HG03066 (cell line): Measurements from ENCODE around the gene KISS1R.

Source experiments
- ATAC-seq: cut with Tn5 transposase; IDR thresholded peaks from one replicate; pipeline ENCODE4 v1.9.1; 2021; ENCODE audit warnings: low read depth; ENCODE audit not compliant: unreplicated experiment

Gene KISS1R

DNA sequence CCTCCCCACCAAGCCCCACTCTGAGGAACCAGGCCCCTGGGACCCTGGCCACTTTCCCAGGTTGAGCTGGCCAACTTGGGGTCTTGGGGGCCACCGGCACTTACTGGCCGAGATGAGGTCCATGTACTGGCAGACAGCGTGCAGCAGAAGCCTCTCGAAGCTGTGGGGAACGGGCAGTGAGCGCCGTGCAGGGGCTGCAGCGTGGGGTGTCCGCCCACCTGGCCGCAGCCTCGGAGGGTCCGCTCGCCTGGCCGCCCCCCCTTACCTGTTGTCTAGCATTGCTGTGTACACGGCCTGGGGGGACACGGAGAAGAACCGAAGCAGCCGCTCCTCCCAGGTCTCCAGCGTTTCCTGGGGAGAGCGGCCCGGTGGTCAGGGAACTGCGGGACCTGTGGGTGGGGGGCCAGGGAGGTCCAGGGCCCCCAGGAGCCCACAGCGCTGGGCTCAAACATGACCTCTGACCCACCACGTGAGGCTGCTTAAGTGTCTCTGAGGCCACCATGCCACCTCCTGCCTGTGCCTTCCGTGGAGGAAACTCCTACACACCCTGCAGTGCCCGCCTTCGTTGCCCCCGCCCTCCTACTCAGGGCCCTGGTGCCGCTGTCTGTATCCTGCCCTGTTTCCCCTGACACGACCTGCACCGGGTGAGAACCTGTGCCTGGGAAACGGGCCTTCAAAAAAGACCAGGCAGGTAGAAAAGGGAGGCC, 17.6 kb upstream of the KISS1R start:
- ATAC-seq, result no peak

DNA sequence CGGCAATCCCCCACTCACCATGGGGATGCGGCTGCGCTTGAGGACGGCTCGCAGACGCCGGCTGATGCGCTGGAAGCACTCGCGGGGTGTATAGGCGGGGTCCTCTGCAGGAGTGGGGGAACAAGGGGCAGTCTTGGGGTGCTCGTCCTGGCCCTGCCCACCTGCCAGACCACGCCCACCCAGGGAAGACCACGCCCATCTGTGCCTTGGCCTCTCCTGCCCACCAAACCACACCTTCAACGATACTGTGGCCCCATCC, 17.2 kb upstream of the KISS1R start:
- ATAC-seq, result no peak

DNA sequence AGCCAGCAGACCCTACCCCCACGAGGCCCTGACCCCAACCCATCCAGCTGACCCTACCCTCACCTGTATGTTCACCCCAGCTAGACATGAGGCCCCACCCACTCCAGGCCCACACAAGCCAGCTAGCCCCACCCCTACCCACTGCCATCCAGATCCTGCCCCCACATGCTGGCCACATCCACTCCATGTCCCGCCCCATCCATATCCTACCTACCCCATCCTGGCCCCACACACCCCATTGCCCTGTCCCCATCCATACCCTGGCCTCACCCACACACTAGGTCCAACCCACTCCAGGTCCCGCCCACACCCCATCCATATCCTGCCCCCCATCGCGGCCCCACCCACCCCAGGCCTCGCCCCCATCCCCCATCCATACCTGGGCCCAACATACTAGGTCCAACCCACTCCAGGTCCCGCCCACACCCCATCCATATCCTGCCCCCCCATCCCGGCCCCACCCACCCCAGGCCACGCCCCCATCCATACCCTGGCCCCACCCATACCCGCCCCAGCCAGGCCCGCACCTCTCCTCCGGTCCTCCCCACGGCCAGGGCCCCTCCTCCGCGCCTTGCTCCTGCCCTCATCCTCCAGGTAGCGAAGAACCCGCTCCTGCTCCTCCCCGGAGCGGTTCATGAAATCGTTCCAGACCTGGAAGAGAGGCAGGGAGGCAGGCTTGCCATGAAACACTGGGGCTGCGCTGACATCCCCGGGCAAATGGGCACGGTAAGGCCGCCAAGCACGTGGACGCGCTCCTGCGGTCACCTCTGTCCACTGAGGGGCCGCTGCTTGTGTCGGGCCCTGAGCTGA, 16.6 kb upstream of the KISS1R start:
- ATAC-seq, result no peak

DNA sequence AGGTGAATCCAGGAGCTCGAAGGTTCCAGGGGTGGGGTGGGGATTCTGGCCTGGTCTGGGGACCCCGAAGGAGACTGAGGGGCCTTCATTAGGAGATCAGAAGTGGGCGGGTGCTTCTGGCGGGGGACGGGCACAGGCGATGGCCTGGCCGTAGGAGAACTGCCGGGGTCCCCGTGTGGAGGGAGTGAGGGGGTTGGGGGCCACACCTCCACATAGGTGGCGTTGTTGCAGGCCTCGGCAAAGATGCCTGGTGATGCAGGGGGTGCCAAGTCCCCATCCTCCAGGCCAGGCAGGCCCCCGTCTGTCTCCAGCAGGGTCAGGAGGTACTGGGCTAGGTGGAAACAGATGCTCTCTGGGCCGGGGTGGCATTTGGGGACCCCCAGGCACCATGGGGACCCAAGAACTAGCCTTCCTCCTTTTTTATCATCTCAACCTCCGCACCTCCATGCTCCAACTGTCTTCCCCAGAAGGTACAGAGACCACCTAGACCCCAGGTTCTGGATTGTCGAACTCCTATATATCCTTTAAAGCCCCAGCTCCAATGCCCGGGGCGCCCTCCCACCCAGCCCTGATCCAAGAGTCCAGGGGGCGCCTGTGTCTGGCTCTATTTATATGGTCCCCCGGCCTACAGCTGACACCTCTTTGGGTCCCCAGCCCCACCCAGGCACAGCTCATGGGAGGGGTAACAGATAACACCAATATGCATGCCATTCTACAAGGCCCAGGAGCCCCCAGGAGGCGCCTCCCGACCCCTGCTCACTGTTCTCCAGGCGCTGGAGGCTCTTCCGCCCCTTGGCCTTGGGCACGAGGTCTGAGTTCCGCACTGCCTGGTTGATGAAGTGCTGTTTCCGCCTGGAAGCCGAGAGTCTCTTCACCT, 15.7 kb upstream of the KISS1R start:
- no peak for ATAC-seq

DNA sequence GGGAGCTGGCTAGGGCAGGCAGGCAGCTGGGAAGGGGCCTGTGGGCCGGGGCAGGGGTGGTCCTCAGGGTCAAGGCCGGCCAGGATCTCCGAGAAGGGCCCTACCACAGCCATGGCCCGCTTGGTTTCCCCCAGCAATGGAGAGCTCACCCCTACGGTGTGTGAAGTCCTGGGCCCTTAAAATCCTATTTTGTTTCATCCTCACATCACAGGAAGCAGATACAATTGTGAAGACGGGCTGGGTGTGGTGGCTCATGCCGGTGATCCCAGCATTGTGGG, 15.1 kb upstream of the KISS1R start:
- ATAC-seq, result no peak

DNA sequence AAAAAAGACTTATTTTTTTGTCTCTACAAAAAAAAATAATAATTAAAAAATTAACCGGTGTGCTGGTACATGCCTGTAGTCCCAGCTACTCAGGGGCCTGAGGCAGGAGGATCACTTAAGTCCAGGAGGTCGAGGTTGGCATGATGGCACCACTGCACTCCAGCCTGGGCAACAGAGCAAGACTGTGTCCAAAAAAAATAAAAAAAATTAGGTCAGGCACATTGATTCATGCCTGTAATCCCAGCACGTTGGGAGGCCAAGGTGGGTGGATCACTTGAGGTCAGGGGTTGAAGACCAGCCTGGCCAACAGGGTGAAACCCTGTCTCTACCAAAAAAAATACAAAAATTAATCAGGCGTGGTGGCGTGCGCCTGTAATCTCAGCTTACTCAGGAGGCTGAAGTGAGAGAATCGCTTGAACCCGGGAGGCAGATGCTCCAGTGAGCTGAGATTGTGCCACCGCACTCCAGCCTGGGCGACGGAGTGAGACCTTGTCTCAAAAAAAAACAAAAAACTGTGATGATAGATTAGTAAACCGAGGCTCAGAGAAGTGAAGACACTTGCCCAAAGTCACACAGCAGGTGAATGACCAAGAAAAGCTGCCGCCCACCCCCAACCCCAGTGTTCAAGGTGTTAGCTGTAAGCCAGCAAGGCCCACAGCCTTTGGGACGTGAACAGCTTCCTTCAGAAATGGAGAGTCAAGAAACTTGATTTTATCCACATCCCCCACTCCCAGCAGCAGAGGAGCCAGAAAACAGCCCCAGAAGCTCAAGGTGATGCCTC, 14.5 kb upstream of the KISS1R start:
- ATAC-seq, result no peak

DNA sequence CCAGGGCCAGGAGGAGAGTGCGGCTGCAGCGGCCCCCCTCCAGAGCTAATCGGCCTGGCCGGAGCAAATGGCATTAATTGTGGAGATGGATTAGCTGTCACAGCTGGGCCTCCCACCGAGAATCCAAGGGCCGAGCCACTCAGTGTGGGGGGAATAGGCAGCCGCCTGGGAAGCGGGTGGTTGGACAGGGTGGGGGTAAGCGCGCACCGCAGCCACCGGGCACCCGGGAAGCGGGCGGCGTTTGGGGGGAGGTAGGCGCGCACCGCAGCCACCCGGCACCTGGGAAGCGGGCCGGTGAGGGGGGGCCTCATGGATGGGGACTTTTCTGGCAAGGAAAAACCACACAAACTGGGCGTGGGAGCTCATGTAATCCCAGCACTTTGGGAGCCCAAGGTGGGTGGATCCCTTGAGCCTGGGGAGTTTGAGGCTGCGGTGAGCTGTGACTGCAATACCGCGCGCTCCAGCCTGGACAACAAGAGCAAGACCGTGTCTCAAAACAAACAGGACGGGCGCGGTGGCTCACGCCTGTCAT, 13.8 kb upstream of the KISS1R start:
- no peak for ATAC-seq

DNA sequence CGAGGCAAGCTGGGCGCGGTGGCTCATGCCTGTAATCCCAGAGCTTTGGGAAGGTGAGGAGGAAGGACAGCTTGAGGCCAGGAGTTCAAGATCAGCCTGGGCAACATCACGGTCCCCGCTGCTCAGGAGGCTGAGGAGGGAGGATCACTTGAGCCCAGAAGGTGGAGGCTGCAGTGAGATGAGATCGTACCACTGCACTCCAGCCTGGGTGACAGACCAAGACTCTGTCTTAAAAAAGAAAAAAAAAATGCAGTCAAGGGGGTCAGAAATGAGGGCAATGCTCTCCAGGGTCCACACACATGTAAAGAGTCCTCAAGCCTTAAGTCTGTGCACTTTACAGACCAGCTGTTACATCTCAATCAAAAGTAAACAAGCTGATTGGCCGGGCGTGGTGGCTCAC, 12.6 kb upstream of the KISS1R start:
- ATAC-seq, result no peak

DNA sequence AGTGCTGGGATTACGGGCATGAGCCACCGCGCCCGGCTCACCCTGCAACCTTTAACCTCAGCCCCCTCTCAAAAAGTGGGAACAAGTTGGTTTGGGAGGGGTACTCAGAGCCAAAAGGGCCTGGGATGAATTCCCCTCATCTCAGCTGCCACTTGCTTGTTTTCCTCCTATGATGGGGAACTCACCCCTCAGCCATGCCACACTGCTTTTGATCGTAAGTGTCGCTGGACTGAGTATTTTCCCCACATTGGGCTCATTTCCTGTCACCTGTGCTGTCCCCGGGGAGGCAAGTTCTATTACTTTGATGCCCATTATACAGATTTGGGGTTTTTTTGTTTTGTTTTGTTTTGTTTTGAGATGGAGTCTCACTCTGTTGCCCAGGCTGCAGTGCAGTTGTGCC, 10.7 kb upstream of the KISS1R start:
- ATAC-seq, result no peak

DNA sequence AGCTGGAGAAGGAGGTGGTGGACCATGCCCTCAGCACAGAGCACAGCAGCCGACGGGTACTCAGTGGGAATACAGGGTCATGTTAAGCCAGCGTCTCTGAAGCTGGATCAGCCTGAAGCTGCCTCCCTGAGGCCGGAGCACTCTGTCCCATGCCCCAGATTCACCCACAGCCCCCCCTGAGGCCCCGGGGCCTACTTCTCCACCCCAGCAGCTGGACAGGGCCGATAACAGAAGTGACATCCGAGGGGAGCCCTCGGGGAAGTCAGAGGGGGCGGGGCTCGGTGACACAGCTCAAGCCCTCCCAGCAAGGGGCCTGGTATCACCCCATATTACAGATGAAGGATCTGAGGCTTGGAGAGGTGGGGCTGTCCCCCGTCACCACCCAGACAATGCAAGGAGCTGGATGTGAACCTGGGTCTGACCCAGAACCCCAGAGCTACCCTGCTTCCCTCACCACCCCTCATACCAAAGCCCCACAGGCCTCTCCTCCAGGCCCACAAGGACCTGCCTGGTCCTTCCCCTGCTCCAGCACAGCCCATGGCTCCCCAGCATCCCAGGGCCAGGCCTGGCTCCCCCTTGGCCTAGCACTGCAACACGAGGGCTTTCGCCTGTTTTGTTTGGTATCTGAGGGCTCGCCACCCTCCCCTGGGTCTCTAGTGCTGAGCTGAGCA, 9.8 kb upstream of the KISS1R start:
- ATAC-seq, result no peak

DNA sequence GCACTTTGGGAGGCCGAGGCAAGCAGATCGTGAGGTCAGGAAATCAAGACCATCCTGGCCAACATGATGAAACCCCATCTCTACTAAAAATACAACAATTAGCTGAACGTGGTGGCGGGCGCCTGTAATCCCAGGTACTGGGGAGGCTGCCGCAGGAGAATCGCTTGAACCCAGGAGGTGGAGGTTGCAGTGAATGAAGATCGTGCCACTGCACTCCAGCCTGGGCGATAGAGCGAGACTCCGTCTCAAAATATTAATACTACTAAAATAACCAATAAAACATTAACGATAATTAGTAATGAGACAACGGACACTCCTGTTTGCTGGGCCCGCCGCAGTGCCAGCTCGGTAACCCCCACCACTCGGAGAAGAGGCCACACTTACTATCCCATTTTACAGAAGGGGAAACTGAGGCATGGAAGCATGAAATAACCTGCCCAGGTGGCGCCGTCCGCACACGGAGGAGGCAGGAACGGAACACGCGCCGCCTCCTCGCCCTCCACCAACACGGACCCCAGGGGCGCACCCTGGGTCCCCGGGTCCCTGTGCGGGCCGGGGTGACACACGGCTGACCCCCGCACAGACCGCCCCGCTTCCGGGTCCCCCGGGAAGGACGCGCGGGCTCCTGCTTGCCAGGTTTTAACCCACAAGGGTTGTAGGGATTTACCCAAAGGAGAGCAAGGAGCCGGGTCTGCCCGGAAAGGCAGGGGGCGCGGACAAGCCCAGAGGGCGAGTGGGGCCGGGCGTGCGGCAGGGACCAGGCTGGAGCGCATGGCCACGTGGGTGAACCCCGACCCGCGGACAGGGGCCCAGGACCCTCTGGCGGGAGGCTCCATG, 5.7 kb upstream of the KISS1R start:
- ATAC-seq, result no peak

DNA sequence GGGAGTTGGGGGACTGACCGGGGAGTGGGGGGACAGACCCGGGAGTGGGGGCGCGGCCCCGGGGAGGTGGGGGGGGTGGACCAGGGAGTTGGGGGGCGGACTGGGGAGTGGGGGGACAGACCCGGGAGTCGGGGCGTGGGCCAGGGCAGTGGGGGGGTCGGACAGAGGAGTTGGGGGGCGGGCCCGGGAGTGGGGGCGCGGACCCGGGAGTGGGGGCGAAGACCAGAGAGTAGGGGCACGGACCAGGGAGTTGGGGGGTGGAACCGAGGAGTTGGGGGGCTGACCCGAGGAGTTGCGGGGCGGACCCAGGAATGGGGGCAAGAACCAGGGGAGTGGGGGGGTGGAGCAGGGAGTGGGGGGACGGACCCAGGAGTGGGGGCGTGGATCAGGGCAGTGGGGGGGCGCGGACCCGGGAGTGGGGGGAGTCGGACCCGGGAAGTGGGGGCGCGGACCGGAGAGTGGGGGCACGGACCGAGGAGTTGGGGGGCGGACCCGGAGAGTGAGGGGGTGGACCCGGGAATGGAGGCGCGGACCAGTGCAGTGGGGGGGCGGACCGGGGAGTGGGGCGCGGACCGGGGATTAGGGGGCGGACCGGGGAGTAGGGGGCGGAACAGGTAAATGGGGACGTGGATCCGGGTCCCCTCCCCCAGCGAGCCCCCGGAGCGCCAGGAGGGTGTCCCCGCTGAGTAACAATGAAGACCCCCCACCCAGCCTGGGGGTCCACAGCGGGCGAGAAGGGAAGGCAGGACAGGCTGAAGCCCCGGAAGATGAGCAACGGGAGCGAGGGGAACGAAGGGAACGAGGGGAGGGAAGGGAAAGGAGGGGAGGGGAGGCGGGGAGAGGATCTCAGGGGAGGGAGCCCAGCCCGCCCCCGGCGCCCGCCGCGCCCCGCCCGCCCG, 4.7 kb upstream of the KISS1R start:
- ATAC-seq, result no peak

DNA sequence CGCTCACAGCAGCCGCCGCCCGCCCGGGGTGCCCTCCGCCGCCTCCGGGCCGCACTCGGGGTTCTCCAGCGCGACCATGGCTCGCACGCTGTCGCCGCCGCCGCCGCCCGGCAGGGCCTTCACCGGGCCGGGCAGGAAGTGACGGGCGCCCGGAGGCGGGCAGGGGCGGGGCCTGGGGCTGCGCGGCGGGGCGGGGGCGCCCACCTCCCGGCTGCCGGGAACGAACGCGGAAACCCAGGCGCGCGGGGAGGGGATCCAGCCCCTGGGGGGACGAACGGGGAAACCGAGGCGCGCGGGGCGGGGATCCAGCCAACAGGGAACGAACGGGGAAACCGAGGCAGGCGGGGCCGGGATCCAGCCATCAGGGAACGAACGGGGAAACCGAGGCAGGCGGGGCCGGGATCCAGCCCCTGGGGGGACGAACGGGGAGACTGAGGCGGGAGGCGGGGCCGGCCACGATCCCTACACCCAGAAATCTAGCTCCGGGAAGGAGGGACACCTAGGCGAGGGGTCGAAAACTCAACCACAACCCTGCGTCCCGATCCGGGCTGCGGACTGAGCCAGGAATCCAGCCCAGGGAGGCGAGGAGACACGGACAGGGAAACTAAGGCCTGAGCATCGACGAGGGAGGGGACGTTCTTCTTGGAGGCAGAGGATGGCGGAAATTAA, 3.9 kb upstream of the KISS1R start, which contains the start of gene R3HDM4:
R3HDM4 (minus strand) TSS at position 140 of the 669 bp plus-strand sequence; CDS start at position 78, 62 bp downstream.
- no peak for ATAC-seq

DNA sequence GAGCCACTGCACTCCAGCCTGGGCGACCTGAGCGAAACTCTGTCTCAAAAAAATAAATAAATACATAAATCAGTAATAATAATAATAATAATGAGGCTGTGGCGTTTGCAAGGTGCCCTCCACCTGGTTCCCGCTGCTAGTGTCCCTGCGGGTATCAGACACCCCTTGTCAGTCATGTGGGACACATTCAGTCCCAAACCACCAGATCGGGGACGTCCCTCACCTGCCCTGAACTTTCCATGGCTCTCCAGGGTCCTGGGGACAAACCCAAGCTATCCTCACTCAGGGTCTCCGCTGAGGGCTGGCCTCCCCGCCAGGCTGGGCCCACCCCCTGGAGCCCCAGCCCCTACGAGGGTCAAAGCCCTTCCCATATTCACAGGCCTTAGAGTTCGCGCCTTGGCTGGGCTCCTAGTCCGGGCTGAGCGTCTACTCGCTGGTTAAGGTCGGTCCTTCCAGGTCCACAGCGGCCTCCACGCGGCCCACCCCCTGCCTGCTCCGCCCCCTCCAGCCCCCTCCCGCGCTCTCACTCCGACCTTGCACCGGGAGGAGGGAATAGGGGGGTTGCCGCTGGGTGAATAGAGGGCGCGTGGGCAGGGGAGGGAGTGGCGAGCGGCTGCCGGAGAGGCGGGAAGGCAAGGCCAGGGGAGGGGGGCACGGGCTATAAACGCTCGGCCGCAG, 349 bp upstream of the KISS1R start:
- no peak for ATAC-seq

DNA sequence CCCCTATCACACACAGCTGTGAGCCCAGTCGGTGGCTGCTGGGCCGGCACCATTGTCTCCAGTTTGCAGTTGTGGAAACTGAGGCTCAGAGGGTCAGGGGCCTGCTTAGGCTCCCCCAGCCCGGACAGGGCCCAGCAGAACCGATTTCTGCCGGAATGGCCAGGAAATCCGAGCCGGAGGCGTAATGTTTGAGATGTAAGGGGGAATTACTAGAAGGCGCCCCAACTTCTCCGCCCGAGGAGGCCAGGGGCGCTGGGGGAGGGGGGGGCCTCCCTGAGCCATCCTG, 962 bp downstream of the KISS1R start:
- ATAC-seq, result no peak

DNA sequence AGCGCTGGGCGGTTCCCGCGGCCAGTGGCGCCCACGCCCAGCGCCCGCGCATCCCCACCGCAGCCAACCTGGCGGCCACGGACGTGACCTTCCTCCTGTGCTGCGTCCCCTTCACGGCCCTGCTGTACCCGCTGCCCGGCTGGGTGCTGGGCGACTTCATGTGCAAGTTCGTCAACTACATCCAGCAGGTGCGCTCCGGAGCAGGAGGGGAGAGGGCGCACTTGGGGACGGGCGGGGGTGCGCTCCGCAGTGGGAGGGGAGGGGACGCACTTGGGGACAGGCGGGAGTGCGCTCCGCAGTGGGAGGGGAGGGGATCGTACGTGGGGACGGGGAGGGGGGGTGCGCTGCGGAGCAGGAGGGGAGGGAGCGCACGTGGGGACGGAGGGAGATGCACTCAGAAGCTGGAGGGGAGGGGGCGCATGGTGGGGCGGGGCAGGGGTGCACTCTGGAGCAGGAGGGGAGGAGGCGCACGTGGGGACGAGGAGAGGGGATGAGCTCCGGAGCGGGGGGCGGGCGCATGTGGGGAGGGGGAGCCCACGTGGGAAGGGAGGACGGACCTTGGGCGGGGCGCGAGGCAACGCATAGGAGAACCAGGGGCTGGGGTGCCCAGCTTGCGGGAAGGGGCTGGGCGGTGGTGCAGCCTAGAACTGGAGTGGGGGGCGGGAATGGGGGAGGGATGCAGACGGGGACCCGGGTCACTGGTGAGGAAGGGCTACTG, 1.5 kb downstream of the KISS1R start:
- no peak for ATAC-seq
